HG03066 (cell line): Measurements from ENCODE around the gene CHTF18.

Source experiments
- ATAC-seq: cut with Tn5 transposase; IDR thresholded peaks from one replicate; pipeline ENCODE4 v1.9.1; 2021; ENCODE audit warnings: low read depth; ENCODE audit not compliant: unreplicated experiment

CHTF18 gene

DNA sequence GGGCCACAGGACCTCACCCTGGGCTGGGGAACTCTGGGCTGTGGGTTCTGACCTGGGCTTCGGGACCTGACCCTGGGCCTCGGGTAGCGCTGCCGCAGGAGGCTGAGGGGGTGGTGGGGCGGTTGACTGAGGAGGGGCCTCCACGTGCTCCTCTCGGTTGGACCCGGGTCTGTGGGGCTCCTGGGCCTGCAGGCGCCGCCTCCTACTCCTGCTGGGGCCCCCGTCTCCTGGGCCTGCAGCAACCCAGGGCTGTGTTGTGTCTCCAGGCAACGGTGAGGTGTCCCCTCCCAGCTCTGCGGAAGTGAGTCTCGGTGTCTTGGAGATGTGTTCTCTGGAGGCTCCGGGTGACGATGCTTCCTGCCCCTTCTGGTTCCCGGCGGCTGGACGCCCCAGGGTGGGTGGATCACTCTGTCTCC, 53.6 kb downstream of the CHTF18 start:
- ATAC-seq = no peak

DNA sequence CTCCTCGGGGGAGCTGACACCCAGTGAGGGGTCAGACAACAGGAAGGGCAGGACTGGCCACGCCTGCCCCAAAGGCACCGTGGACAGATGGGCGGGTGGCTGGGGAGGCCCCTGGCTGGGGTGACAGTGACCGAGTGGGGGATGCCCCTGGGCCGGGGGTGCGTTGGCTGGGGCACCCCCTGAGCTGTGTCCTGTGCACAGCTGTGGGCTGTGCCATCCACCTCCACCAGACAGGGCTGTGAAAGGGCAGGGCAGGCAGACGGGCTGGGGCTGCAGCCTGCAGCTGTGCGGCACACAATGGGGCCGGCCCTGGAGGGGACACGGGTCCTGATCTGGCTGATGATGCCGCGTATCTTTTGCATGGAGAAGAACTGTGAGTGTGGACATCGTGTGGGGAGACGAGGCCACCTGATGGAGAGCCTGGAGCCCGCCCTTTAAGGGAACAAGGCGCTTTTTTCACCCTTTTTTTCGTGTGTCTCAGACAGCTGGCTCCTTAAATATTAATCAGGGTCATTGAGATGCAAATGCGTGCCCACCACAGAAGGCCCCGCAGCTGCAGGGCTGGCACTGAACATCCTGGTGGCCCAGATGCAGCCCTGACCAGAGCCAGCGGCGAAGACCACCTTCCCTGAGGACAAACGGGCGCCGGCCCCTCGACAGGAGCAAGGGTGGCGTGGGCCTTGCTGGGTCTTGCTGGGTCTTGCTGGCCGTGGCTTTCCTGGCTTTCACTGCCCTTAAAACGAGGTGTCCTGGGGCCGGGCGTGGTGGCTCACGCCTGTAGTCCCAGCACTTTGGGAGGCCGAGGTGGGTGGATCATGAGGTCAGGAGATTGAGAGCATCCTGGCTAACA, 54.5 kb downstream of the CHTF18 start:
- no peak for ATAC-seq

- ATAC-seq = no peak
Observed at GRCh38 chr16:843771-844170, 55.4 kb downstream of the CHTF18 start.

GRCh38 chr16:844638-845350, 56.4 kb downstream of the CHTF18 start:
- ATAC-seq = no peak

- no peak for ATAC-seq
Observed at GRCh38 chr16:845351-845745, 56.9 kb downstream of the CHTF18 start.

DNA sequence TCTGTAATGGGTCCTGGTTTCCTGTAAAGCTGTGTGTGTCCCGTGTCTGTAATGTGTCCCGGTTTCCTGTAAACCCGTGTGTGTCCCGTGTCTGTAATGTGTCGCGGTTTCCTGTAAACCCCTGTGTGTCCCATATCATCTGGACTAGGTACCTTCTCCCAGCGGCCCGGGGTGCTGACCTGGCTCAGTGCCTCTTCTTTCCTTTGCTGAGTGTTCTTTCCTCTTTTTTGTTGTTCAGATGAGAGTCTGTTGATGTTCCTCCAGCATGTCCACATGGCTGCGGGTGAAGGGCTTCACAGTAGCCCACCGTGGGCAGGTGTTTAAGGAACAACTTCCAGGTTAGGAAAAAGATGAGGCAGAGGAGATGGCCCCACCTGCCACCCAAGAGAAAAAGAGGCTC, 58.7 kb downstream of the CHTF18 start:
- no peak for ATAC-seq
